Astrocyte (in vitro differentiated cells and primary cell): Measurements from ENCODE around the gene POLR2L. TPM values are rescaled to one million over a fixed set of nuclear protein-coding genes. Genes with fewer than 3 reads are reported as not detected.

Source experiments
- DNase-seq: peaks from one replicate; pipeline ENCODE4 v3.0.0-alpha.2; 2010; ENCODE audit warnings: low read depth
- FAIRE-seq: peaks from 2 replicates; lab custom pipeline; 2011; peaks lifted over from hg19 to GRCh38; lab: Jason Lieb, UNC
- H2AFZ ChIP-seq: 2 replicates; pipeline ENCODE4 v1.6.0; 2012; ENCODE audit warnings: low read depth, low read length, inconsistent platforms
- H3K27ac ChIP-seq: 2 replicates; pipeline ENCODE4 v1.5.1; 2011; ENCODE audit warnings: low read depth, low read length, inconsistent platforms
- H3K27me3 ChIP-seq: 2 replicates; pipeline ENCODE4 v1.6.0; 2011; ENCODE audit warnings: low read length, inconsistent platforms; ENCODE audit not compliant: insufficient read depth
- H3K36me3 ChIP-seq: 2 replicates; pipeline ENCODE4 v1.5.1; 2011; ENCODE audit warnings: low read length, inconsistent platforms; ENCODE audit not compliant: insufficient read depth
- H3K4me1 ChIP-seq: 2 replicates; pipeline ENCODE4 v1.5.1; 2011; ENCODE audit warnings: low read length, inconsistent platforms; ENCODE audit not compliant: insufficient read depth
- H3K4me2 ChIP-seq: 2 replicates; pipeline ENCODE4 v1.6.0; 2012; ENCODE audit warnings: low read length, inconsistent platforms
- H3K4me3 ChIP-seq: 2 replicates; pipeline ENCODE4 v1.5.1; 2011; ENCODE audit warnings: low read depth, mild to moderate bottlenecking, low read length, inconsistent platforms; ENCODE audit not compliant: insufficient read depth
- H3K79me2 ChIP-seq: 2 replicates; pipeline ENCODE4 v1.6.0; 2012; ENCODE audit warnings: mild to moderate bottlenecking, low read length, inconsistent platforms; ENCODE audit not compliant: insufficient read depth
- H3K9ac ChIP-seq: 2 replicates; pipeline ENCODE4 v1.6.0; 2012; ENCODE audit warnings: mild to moderate bottlenecking, low read length, inconsistent platforms
- H3K9me3 ChIP-seq: 2 replicates; pipeline ENCODE4 v1.5.1; 2012; ENCODE audit warnings: low read depth, mild to moderate bottlenecking, low read length, inconsistent platforms; ENCODE audit not compliant: insufficient read depth
- H4K20me1 ChIP-seq: 2 replicates; pipeline ENCODE4 v1.6.0; 2012; ENCODE audit warnings: low read length, inconsistent platforms; ENCODE audit not compliant: insufficient read depth
- H3K27ac Mint-ChIP-seq: one replicate; pipeline ENCODE4 v1.8.0; 2021; ENCODE audit warnings: mild to moderate bottlenecking, mixed read lengths; ENCODE audit not compliant: unreplicated experiment
- H3K27me3 Mint-ChIP-seq: one replicate; pipeline ENCODE4 v1.8.0; 2021; ENCODE audit warnings: low read depth, mixed read lengths; ENCODE audit not compliant: unreplicated experiment
- H3K36me3 Mint-ChIP-seq: one replicate; pipeline ENCODE4 v1.8.0; 2021; ENCODE audit warnings: low read depth, mixed read lengths; ENCODE audit not compliant: unreplicated experiment
- H3K4me1 Mint-ChIP-seq: one replicate; pipeline ENCODE4 v1.8.0; 2021; ENCODE audit warnings: low read depth, mixed read lengths; ENCODE audit not compliant: unreplicated experiment
- H3K4me3 Mint-ChIP-seq: one replicate; pipeline ENCODE4 v1.8.0; 2021; ENCODE audit warnings: mild to moderate bottlenecking, moderate library complexity, mixed read lengths; ENCODE audit not compliant: unreplicated experiment
- H3K9me3 Mint-ChIP-seq: one replicate; pipeline ENCODE4 v1.8.0; 2021; ENCODE audit warnings: mild to moderate bottlenecking, mixed read lengths; ENCODE audit not compliant: unreplicated experiment
- CTCF ChIP-seq: IDR thresholded peaks from 2 replicates; pipeline ENCODE4 v1.5.1; 2011; ENCODE audit warnings: low read depth, mild to moderate bottlenecking, inconsistent platforms, low read length, moderate library complexity; ENCODE audit not compliant: insufficient read depth
- EZH2 ChIP-seq: IDR thresholded peaks from 2 replicates; pipeline ENCODE4 v1.6.1; 2012; ENCODE audit warnings: mild to moderate bottlenecking, low read length, inconsistent platforms; ENCODE audit not compliant: insufficient read depth
- total RNA-seq: library from RNA; stranded (reverse); gene quantifications from 2 replicates; pipeline ENCODE4 v1.2.1, GENCODE V29; 2021

The POLR2L gene
- total RNA-seq, 1 donor from 2014 or later, result 212 TPM

GRCh38 chr11:858053-858761 is 15.9 kb upstream of the POLR2L start:
- no peaks in the 10 kb centered on the region for H3K9me3 Mint-ChIP-seq
- no peak overlapping the region for H3K4me3 Mint-ChIP-seq
- H3K27ac Mint-ChIP-seq, result no peak overlapping the region
- Histone ChIP-seq H3K9ac (no peak overlapping the region), H3K27me3 (no peaks in the 10 kb centered on the region), H3K4me3 (no peak overlapping the region), H4K20me1 (peaks cover 71% of the 10 kb centered on the region), H3K4me1 (peaks cover 17% of the 10 kb centered on the region), H3K36me3 (no peaks in the 10 kb centered on the region), H3K4me2 (no peak overlapping the region), H3K27ac (no peak overlapping the region), H3K79me2 (no peaks in the 10 kb centered on the region), H2AFZ (no peak overlapping the region), H3K9me3 (no peaks in the 10 kb centered on the region)
- no peaks in the 10 kb centered on the region for H3K36me3 Mint-ChIP-seq
- peaks cover 3% of the 10 kb centered on the region for H3K4me1 Mint-ChIP-seq
- TF ChIP-seq CTCF (no peak), EZH2 (no peak)
- no peaks in the 10 kb centered on the region for H3K27me3 Mint-ChIP-seq
- no peak for DNase-seq
- no peak for FAIRE-seq

GRCh38 chr11:856397-856796 is 14.1 kb upstream of the POLR2L start:
- peaks cover 3% of the 10 kb centered on the region for H3K4me1 Mint-ChIP-seq
- FAIRE-seq (no peak), DNase-seq (no peak)
- H4K20me1 ChIP-seq, result peaks cover 82% of the 10 kb centered on the region
- H3K36me3 ChIP-seq, result no peaks in the 10 kb centered on the region
- H3K27ac ChIP-seq, result no peak overlapping the region
- H2AFZ ChIP-seq, result no peak overlapping the region
- peaks cover 2% of the 10 kb centered on the region for H3K36me3 Mint-ChIP-seq
- H3K27me3 ChIP-seq, result no peaks in the 10 kb centered on the region
- no peak overlapping the region for H3K4me2 ChIP-seq
- no peak overlapping the region for H3K27ac Mint-ChIP-seq
- H3K4me3 Mint-ChIP-seq, result no peak overlapping the region
- peaks cover 8% of the 10 kb centered on the region for H3K4me1 ChIP-seq
- TF ChIP-seq CTCF (no peak), EZH2 (no peak)
- H3K9me3 Mint-ChIP-seq, result no peaks in the 10 kb centered on the region
- no peaks in the 10 kb centered on the region for H3K9me3 ChIP-seq
- no peak overlapping the region for H3K4me3 ChIP-seq
- H3K79me2 ChIP-seq, result no peaks in the 10 kb centered on the region
- no peaks in the 10 kb centered on the region for H3K27me3 Mint-ChIP-seq
- no peak overlapping the region for H3K9ac ChIP-seq

- Histone ChIP-seq H3K27ac (no peak overlapping the region), H3K27me3 (no peaks in the 10 kb centered on the region), H3K9me3 (no peaks in the 10 kb centered on the region), H3K36me3 (no peaks in the 10 kb centered on the region), H3K79me2 (peaks cover 5% of the 10 kb centered on the region), H3K4me1 (peaks cover 8% of the 10 kb centered on the region), H3K4me3 (no peak overlapping the region), H3K9ac (no peak overlapping the region), H3K4me2 (no peak overlapping the region), H4K20me1 (peaks cover 88% of the 10 kb centered on the region), H2AFZ (no peak overlapping the region)
- Mint-ChIP-seq H3K9me3 (no peaks in the 10 kb centered on the region), H3K36me3 (peaks cover 2% of the 10 kb centered on the region), H3K27me3 (no peaks in the 10 kb centered on the region), H3K4me3 (no peak overlapping the region), H3K27ac (no peak overlapping the region), H3K4me1 (peaks cover 3% of the 10 kb centered on the region)
- no peak for FAIRE-seq
- DNase-seq, result no peak
- TF ChIP-seq EZH2 (no peak), CTCF (no peak)
Observed at GRCh38 chr11:855796-856195, 13.5 kb upstream of the POLR2L start.
